H1 (cell line): ENCODE data around the gene MACROD1. TPM values are rescaled to one million over a fixed set of nuclear protein-coding genes. Genes with fewer than 3 reads are reported as not detected.

ENCODE experiments used
- ATF2 ChIP-seq: IDR thresholded peaks from 2 replicates; pipeline ENCODE4 v1.6.1; 2012; ENCODE audit warnings: low read length, inconsistent platforms
- BRCA1 ChIP-seq: IDR thresholded peaks from 2 replicates; pipeline ENCODE4 v1.6.1; 2012; ENCODE audit warnings: low read depth, low read length, improper control_type of control experiment
- CBX8 ChIP-seq: fragments of 300-800, 300-1000 bp; sonication (generic); IDR thresholded peaks from 2 replicates; pipeline ENCODE4 v1.7.1; 2016; ENCODE audit warnings: low read depth, low read length, borderline replicate concordance
- CHD1 ChIP-seq: IDR thresholded peaks from 2 replicates; pipeline ENCODE4 v1.6.1; 2012; ENCODE audit warnings: low read depth, low read length, improper control_type of control experiment
- CHD2 ChIP-seq: IDR thresholded peaks from 2 replicates; pipeline ENCODE4 v1.6.1; 2012; ENCODE audit warnings: low read length, improper control_type of control experiment
- CREB1 ChIP-seq: IDR thresholded peaks from 2 replicates; pipeline ENCODE4 v1.6.1; 2012; ENCODE audit warnings: inconsistent platforms
- EGR1 ChIP-seq: IDR thresholded peaks from 2 replicates; pipeline ENCODE4 v1.6.1; 2011; ENCODE audit warnings: low read depth, low read length, borderline replicate concordance
- EP300 ChIP-seq, 2 experiments: IDR thresholded peaks; 1 replicate in 1 of 2; 2 replicates in 1 of 2; pipeline ENCODE4 v1.6.1; 2011 to 2012; ENCODE audit warnings: low read depth in 2 of 2, low read length in 2 of 2, mild to moderate bottlenecking in 2 of 2, borderline replicate concordance in 1 of 2, inconsistent platforms in 1 of 2, moderate library complexity in 1 of 2
- KDM4A ChIP-seq: IDR thresholded peaks from one replicate; pipeline ENCODE4 v1.7.1; 2012; ENCODE audit warnings: low read depth, mild to moderate bottlenecking, moderate library complexity, low read length, inconsistent platforms; ENCODE audit not compliant: severe bottlenecking
- MAX ChIP-seq: IDR thresholded peaks from 2 replicates; pipeline ENCODE4 v1.6.1; 2012; ENCODE audit warnings: inconsistent platforms
- NANOG ChIP-seq: IDR thresholded peaks from 2 replicates; pipeline ENCODE4 v1.6.1; 2011; ENCODE audit warnings: low read length, low read depth, mild to moderate bottlenecking, inconsistent platforms; ENCODE audit not compliant: insufficient read depth, poor library complexity, severe bottlenecking
- POLR2AphosphoS5 ChIP-seq: IDR thresholded peaks from 2 replicates; pipeline ENCODE4 v1.6.1; 2011; ENCODE audit warnings: low read depth, low read length
- RAD21 ChIP-seq, 2 experiments: IDR thresholded peaks in 1 of 2; conservative IDR thresholded peaks in 1 of 2; 2 replicates each; pipeline ENCODE4 v1.6.1; 2011; ENCODE audit warnings: low read depth in 2 of 2, low read length in 2 of 2, improper control_type of control experiment in 1 of 2, inconsistent platforms in 1 of 2, mild to moderate bottlenecking in 1 of 2, moderate library complexity in 1 of 2
- SAP30 ChIP-seq: fragments of 300-600 bp; sonication (generic); IDR thresholded peaks from 2 replicates; pipeline ENCODE4 v1.7.1; 2012; ENCODE audit warnings: low read length, moderate library complexity, mild to moderate bottlenecking, inconsistent platforms; ENCODE audit not compliant: insufficient read depth, insufficient replicate concordance
- SP2 ChIP-seq: IDR thresholded peaks from 2 replicates; pipeline ENCODE4 v1.6.1; 2012; ENCODE audit warnings: mild to moderate bottlenecking, low read length, inconsistent platforms
- SP4 ChIP-seq: IDR thresholded peaks from 2 replicates; pipeline ENCODE4 v1.6.1; 2012; ENCODE audit warnings: low read length, inconsistent platforms
- SRF ChIP-seq: IDR thresholded peaks from 2 replicates; pipeline ENCODE4 v1.6.1; 2011; ENCODE audit warnings: mild to moderate bottlenecking, low read depth, low read length, moderate library complexity
- TAF1 ChIP-seq: IDR thresholded peaks from 2 replicates; pipeline ENCODE4 v1.6.1; 2011; ENCODE audit warnings: mild to moderate bottlenecking, low read depth, low read length
- TAF7 ChIP-seq: optimal IDR thresholded peaks from 2 replicates; pipeline ENCODE3; 2011; ENCODE audit warnings: low read depth, mild to moderate bottlenecking, inconsistent platforms, low read length, moderate library complexity, borderline replicate concordance
- TCF12 ChIP-seq: IDR thresholded peaks from 2 replicates; pipeline ENCODE4 v1.6.1; 2011; ENCODE audit warnings: low read depth, mild to moderate bottlenecking, low read length
- TEAD4 ChIP-seq: IDR thresholded peaks from 2 replicates; pipeline ENCODE4 v1.6.1; 2012; ENCODE audit warnings: low read depth, low read length, inconsistent platforms, mixed read lengths
- YY1 ChIP-seq: IDR thresholded peaks from 2 replicates; pipeline ENCODE4 v1.6.1; 2011; ENCODE audit warnings: low read depth, mild to moderate bottlenecking, low read length
- polyA plus RNA-seq, 7 experiments: library from polyadenylated mRNA; depleted of rRNA in 3 of 7; stranded (reverse) in 5 of 7; unstranded in 2 of 7; fragments of >200 nt in 5 of 7; fragments of 200-250 nt in 2 of 7; gene quantifications; 1 replicate in 5 of 7; 2 replicates in 1 of 7; 4 replicates in 1 of 7; pipeline versions ENCODE4 v1.2.1 to v1.2.3, GENCODE V29; 2011 to 2013; ENCODE audit warnings: missing spikeins in 2 of 7, mixed read lengths in 2 of 7
- total RNA-seq: library from RNA; stranded (reverse); fragmentation: NEBNext Ultra II Directional; extraction: Animal tissue kit (Norgen Biotek cat#: 25700); gene quantifications from 2 replicates; pipeline ENCODE4 v1.2.1, GENCODE V29; 2021

MACROD1 gene
- total and polyA plus RNA-seq, 2 of the 8 experiments (the other 6 are each of a cell fraction or from before 2014, with no cell fraction given) = 19.5 to 34.1 TPM

GRCh38 chr11:64185693-64186491, 20.0 kb upstream of the MACROD1 start, which contains the start of gene STIP1 (continued):
- TF ChIP-seq SP2 = peak; percentile 98
- peak; percentile 79 for TF ChIP-seq TEAD4
- 0 out of 3 replicates have a peak, but pooled peaks of 1 of the 2 experiments have one; percentile 9 for TF ChIP-seq EP300 (IDR thresholded peaks at IDR 0.05; ENCODE audit: borderline replicate concordance in 1 of 2, low read depth in 2 of 2, low read length in 2 of 2)
- TF ChIP-seq TCF12 = peak; percentile 40; the same call in 1 of the 2 replicates
- TF ChIP-seq CBX8 = no peak
- TF ChIP-seq CHD1 = no peak
- TF ChIP-seq TAF7 = peak; percentile 79
- peak in 1 of 2 experiments; percentile 23; a peak in 1 of 4 replicates for TF ChIP-seq RAD21 (IDR thresholded peaks at IDR 0.05 in 1 of 2, conservative IDR thresholded peaks at IDR 0.05 in 1 of 2; ENCODE audit: low read depth in 2 of 2, low read length in 2 of 2)
- TF ChIP-seq CHD2 = peak; percentile 97
- TF ChIP-seq SP4 = peak; percentile 86; the same call in 1 of the 2 replicates
- peak; percentile 87; the same call in 1 of the 2 replicates for TF ChIP-seq POLR2AphosphoS5
- TF ChIP-seq KDM4A = peak; percentile 47
- no peak for TF ChIP-seq ATF2
- no peak for TF ChIP-seq SAP30
- peak; percentile 45; the same call in 1 of the 2 replicates for TF ChIP-seq CREB1
- TF ChIP-seq YY1 = 0 out of 2 replicates have a peak, but pooled peaks have one; percentile 8
- TF ChIP-seq MAX = peak; percentile 88
- TF ChIP-seq BRCA1 = no peak
- no peak for TF ChIP-seq SRF
- peak; percentile 75; the same call in 1 of the 2 replicates for TF ChIP-seq EGR1
- TF ChIP-seq TAF1 = peak; percentile 63
- TF ChIP-seq NANOG = peak; percentile 4
